HepG2 (cell line): Measurements from ENCODE around the gene UST. TPM values are rescaled to one million over a fixed set of nuclear protein-coding genes. Genes with fewer than 3 reads are reported as not detected.

Source experiments
- ATAC-seq: fragments of 200-7000 bp; cut with Tn5 transposase; 3 replicates; pipeline ENCODE4 v1.9.1; 2020; ENCODE audit warnings: mild to moderate bottlenecking, moderate library complexity
- BruUV-seq: library from RNA; stranded (reverse); fragments of 400-500 nt; replicated peaks from 2 replicates; lab custom pipeline; 2021; lab: Mats Ljungman, UMichigan
- CTCF ChIA-PET: fragments of 300-600 bp; formaldehyde crosslinking; extraction: SDS; loops from one replicate; lab custom pipeline; 2021; ENCODE audit warnings: low total read pairs, inconsistent platforms, low intra/inter-chr PET ratio; lab: Yijun Ruan, JAX
- POLR2A ChIA-PET: fragments of 350-600 bp; sonication (Branson Sonifier 250); formaldehyde crosslinking; loops from one replicate; lab custom pipeline; 2020; ENCODE audit warnings: antibody characterized with exemption, inconsistent platforms; lab: Yijun Ruan, JAX
- DNase-seq: peaks from one replicate; pipeline ENCODE4 v3.0.0-alpha.2; 2015; ENCODE audit warnings: low spot score
- FAIRE-seq: peaks from 3 replicates; lab custom pipeline; 2011; peaks lifted over from hg19 to GRCh38; lab: Jason Lieb, UNC
- H2AFZ ChIP-seq: one replicate; pipeline ENCODE4 v1.6.1; 2011; ENCODE audit warnings: low read length, inconsistent platforms
- H3K27ac ChIP-seq: fragments of 300-600 bp; 3 replicates; pipeline ENCODE4 v1.8.0; 2011; ENCODE audit warnings: mixed run types, mild to moderate bottlenecking, mixed read lengths, low read length, inconsistent platforms; ENCODE audit not compliant: insufficient read depth; ENCODE audit errors: extremely low read length
- H3K27me3 ChIP-seq, 2 experiments: fragments of 200-600 bp in 1 of 2; 2 replicates in 1 of 2; 3 replicates in 1 of 2; pipeline versions ENCODE4 v1.6.0 to v1.8.0; 2011; ENCODE audit warnings: low read length in 2 of 2, mild to moderate bottlenecking in 2 of 2, moderate library complexity in 2 of 2, inconsistent platforms in 1 of 2; ENCODE audit not compliant: insufficient read depth in 2 of 2, control insufficient read depth in 1 of 2
- H3K36me3 ChIP-seq, 2 experiments: fragments of 200-600 bp in 1 of 2; replicated peaks in 1 of 2; 2 replicates in 1 of 2; 3 replicates in 1 of 2; pipeline versions ENCODE4 v1.5.1 to v1.8.0; 2011; ENCODE audit warnings: low read length in 2 of 2, inconsistent platforms in 1 of 2; ENCODE audit not compliant: insufficient read depth in 2 of 2, control insufficient read depth in 1 of 2
- H3K4me1 ChIP-seq: 2 replicates; pipeline ENCODE4 v1.5.1; 2012; ENCODE audit warnings: low read length, inconsistent platforms; ENCODE audit not compliant: insufficient read depth
- H3K4me2 ChIP-seq: 2 replicates; pipeline ENCODE4 v1.6.0; 2011; ENCODE audit warnings: low read depth, low read length, inconsistent platforms
- H3K4me3 ChIP-seq, 3 experiments: fragments of 200-600 bp in 1 of 3; sonication (generic), shearing (Covaris generic) in 1 of 3; replicated peaks in 1 of 3; 2 replicates each; pipeline ENCODE4 v1.5.1; 2011 to 2016; ENCODE audit warnings: low read length in 3 of 3, inconsistent platforms in 2 of 3, low read depth in 2 of 3, mild to moderate bottlenecking in 2 of 3, control low read depth in 1 of 3, mixed read lengths in 1 of 3; ENCODE audit not compliant: insufficient read depth in 1 of 3
- H3K79me2 ChIP-seq: one replicate; pipeline ENCODE4 v1.6.1; 2011; ENCODE audit warnings: low read length, inconsistent platforms; ENCODE audit not compliant: insufficient read depth
- H3K9ac ChIP-seq: 2 replicates; pipeline ENCODE4 v1.6.0; 2011; ENCODE audit warnings: mild to moderate bottlenecking, low read depth, low read length, inconsistent platforms; ENCODE audit not compliant: insufficient read depth
- H3K9me3 ChIP-seq: 2 replicates; pipeline ENCODE4 v1.5.1; 2012; ENCODE audit warnings: mild to moderate bottlenecking, low read length
- H4K20me1 ChIP-seq: 2 replicates; pipeline ENCODE4 v1.6.0; 2011; ENCODE audit warnings: inconsistent platforms, mild to moderate bottlenecking, low read length, moderate library complexity; ENCODE audit not compliant: insufficient read depth
- AKAP8 ChIP-seq: sonication (generic); formaldehyde crosslinking; IDR thresholded peaks from 2 replicates; pipeline ENCODE4 v1.5.1; 2020; ENCODE audit warnings: mild to moderate bottlenecking, missing genetic modification reagents
- ASH2L ChIP-seq: fragments of 300-600, 200-600 bp; sonication (generic); IDR thresholded peaks from 2 replicates; pipeline ENCODE4 v1.7.0; 2017; ENCODE audit warnings: low read depth, mild to moderate bottlenecking, moderate library complexity, mixed read lengths, low read length; ENCODE audit not compliant: insufficient read length
- BRCA1 ChIP-seq: sonication (generic); formaldehyde crosslinking; IDR thresholded peaks from 2 replicates; pipeline ENCODE4 v1.4.0; 2020; ENCODE audit warnings: missing genetic modification reagents
- DZIP1 ChIP-seq: sonication (generic); formaldehyde crosslinking; IDR thresholded peaks from 2 replicates; pipeline ENCODE4 v1.5.0; 2020; ENCODE audit warnings: mild to moderate bottlenecking, missing genetic modification reagents
- HNRNPL ChIP-seq: fragments of 200-400 bp; formaldehyde crosslinking; IDR thresholded peaks from 2 replicates; pipeline ENCODE4 v1.6.1; 2017; ENCODE audit warnings: mild to moderate bottlenecking, low read depth, low read length
- HOXA5 ChIP-seq: sonication (generic); formaldehyde crosslinking; IDR thresholded peaks from 2 replicates; pipeline ENCODE4 v1.4.0; 2020; ENCODE audit warnings: missing genetic modification reagents
- PAX8 ChIP-seq: sonication (generic); formaldehyde crosslinking; IDR thresholded peaks from 2 replicates; pipeline ENCODE4 v1.8.0; 2022; ENCODE audit warnings: mild to moderate bottlenecking, missing genetic modification reagents, borderline replicate concordance
- SAP130 ChIP-seq: IDR thresholded peaks from 2 replicates; pipeline ENCODE4 v1.6.1; 2016; ENCODE audit warnings: low read depth
- ZNF546 ChIP-seq: sonication (generic); formaldehyde crosslinking; conservative IDR thresholded peaks from 2 replicates; pipeline ENCODE4 v1.8.1; 2023; ENCODE audit warnings: mild to moderate bottlenecking, missing genetic modification reagents
- WGBS: methylation state at CpG from one replicate; pipeline ENCODE4 v1.1.6; 2017; ENCODE audit warnings: low lambda C conversion rate; 5-methylcytosine and 5-hydroxymethylcytosine counted together
- in situ Hi-C: cut with HindIII; loops from 2 replicates; pipeline ENCODE4 v1.10.0; 2017; ENCODE audit warnings: low pct_unique_long_range_greater_than_20kb; ENCODE audit not compliant: extremely low pct_ligation_motif_present
- intact Hi-C: fragments of 100-400 bp; cut with micrococcal nuclease; formaldehyde crosslinking; loops from one replicate; pipeline ENCODE4 v1.10.0; 2022; ENCODE audit not compliant: unreplicated experiment
- polyA plus RNA-seq, 8 experiments: library from polyadenylated mRNA; depleted of rRNA in 3 of 8; stranded (reverse) in 7 of 8; unstranded in 1 of 8; fragments of >200 nt; fragmentation: Illumina TruSeq in 4 of 8; extraction: Trizol in 4 of 8; gene quantifications; 2 replicates each; pipeline versions ENCODE4 v1.2.1 to v1.2.3, GENCODE V29; 2011 to 2016; ENCODE audit warnings: low read depth in 4 of 8, missing spikeins in 1 of 8, mixed read lengths in 1 of 8; ENCODE audit not compliant: insufficient read depth in 1 of 8
- total RNA-seq, 5 experiments: library from RNA; depleted of rRNA; stranded (reverse); fragments of >200 nt; fragmentation: Illumina TruSeq; extraction: Trizol; gene quantifications; 2 replicates each; pipeline ENCODE4 v1.2.3, GENCODE V29; 2016; ENCODE audit warnings: low read depth in 1 of 5
- TF ChIP-seq, protein P1 (sequence below): sonication (generic); formaldehyde crosslinking; IDR thresholded peaks from 2 replicates; pipeline ENCODE4 v1.4.0; 2020; ENCODE audit warnings: missing genetic modification reagents
- TF ChIP-seq, protein P2 (sequence below), 2 experiments: sonication (generic) in 1 of 2; formaldehyde crosslinking in 1 of 2; IDR thresholded peaks; 2 replicates each; pipeline versions ENCODE4 v1.5.1 to v1.6.1; 2011 to 2020; ENCODE audit warnings: borderline replicate concordance in 1 of 2, low read depth in 1 of 2, low read length in 1 of 2, mild to moderate bottlenecking in 1 of 2, missing genetic modification reagents in 1 of 2, moderate library complexity in 1 of 2

The UST gene
- total and polyA plus RNA-seq, 2 of the 13 experiments (the other 11 are each of a cell fraction or from before 2014, with no cell fraction given) = 0.27 TPM; not detected in 1

- H4K20me1 ChIP-seq = no peaks in the 10 kb centered on the region
- no peak overlapping the region for H3K4me2 ChIP-seq
- no TSS peak for BruUV-seq
- no peaks in the 10 kb centered on the region for H3K9me3 ChIP-seq
- no peaks in the 10 kb centered on the region for H3K36me3 ChIP-seq
- H3K9ac ChIP-seq = no peak overlapping the region
- H3K4me1 ChIP-seq = peaks cover 59% of the 10 kb centered on the region
- TF ChIP-seq ASH2L = no peak
- no peak for TF ChIP-seq DZIP1 (CRISPR knock-in tag)
- TF ChIP-seq SAP130 (CRISPR knock-in tag) = no peak
- DNase-seq = no peak
- H3K27me3 ChIP-seq = no peaks in the 10 kb centered on the region
- no peak overlapping the region for H2AFZ ChIP-seq
- FAIRE-seq = no peak
- H3K27ac ChIP-seq = no peak overlapping the region
- no peak for ATAC-seq
- 55% methylated on average over 7 of the region's 7 CpGs for WGBS
- CTCF ChIA-PET = no interaction called here
- intact Hi-C loops = no loop called here
- in situ Hi-C loops = no loop called here
- H3K4me3 ChIP-seq = no peak overlapping the region
- POLR2A ChIA-PET = interaction anchor here (1.4 kb wide), 1 partner anchor 32 kb away, joined by 3 read pairs; no protein-coding TSS in a partner anchor
- no peaks in the 10 kb centered on the region for H3K79me2 ChIP-seq
Observed at GRCh38 chr6:149064660-149065015, 317.8 kb downstream of the UST start.

- H3K4me2 ChIP-seq = no peak overlapping the region
- no peaks in the 10 kb centered on the region for H3K27me3 ChIP-seq
- H2AFZ ChIP-seq = no peak overlapping the region
- H3K9me3 ChIP-seq = no peaks in the 10 kb centered on the region
- ChIA-PET CTCF (no interaction called here), POLR2A (interaction anchor here (1.4 kb wide), 1 partner anchor 32 kb away, joined by 3 read pairs; no protein-coding TSS in a partner anchor)
- no peak overlapping the region for H3K4me3 ChIP-seq
- no peaks in the 10 kb centered on the region for H3K79me2 ChIP-seq
- WGBS = 57% methylated on average over 4 of the region's 4 CpGs
- no peak for DNase-seq
- H3K9ac ChIP-seq = no peak overlapping the region
- FAIRE-seq = no peak
- H3K27ac ChIP-seq = no peak overlapping the region
- no TSS peak for BruUV-seq
- in situ Hi-C loops = no loop called here
- H4K20me1 ChIP-seq = no peaks in the 10 kb centered on the region
- ATAC-seq = no peak
- intact Hi-C loops = no loop called here
- no peaks in the 10 kb centered on the region for H3K36me3 ChIP-seq
- H3K4me1 ChIP-seq = peaks cover 54% of the 10 kb centered on the region
- TF ChIP-seq, protein P1, sequence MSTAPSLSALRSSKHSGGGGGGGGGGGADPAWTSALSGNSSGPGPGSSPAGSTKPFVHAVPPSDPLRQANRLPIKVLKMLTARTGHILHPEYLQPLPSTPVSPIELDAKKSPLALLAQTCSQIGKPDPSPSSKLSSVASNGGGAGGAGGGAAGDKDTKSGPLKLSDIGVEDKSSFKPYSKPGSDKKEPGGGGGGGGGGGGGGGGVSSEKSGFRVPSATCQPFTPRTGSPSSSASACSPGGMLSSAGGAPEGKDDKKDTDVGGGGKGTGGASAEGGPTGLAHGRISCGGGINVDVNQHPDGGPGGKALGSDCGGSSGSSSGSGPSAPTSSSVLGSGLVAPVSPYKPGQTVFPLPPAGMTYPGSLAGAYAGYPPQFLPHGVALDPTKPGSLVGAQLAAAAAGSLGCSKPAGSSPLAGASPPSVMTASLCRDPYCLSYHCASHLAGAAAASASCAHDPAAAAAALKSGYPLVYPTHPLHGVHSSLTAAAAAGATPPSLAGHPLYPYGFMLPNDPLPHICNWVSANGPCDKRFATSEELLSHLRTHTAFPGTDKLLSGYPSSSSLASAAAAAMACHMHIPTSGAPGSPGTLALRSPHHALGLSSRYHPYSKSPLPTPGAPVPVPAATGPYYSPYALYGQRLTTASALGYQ (CRISPR knock-in tag) = no peak
- no peak for TF ChIP-seq ZNF546 (CRISPR knock-in tag)
- no peak for TF ChIP-seq PAX8 (CRISPR knock-in tag)
- no peak for TF ChIP-seq BRCA1 (CRISPR knock-in tag)
- TF ChIP-seq AKAP8 (CRISPR knock-in tag) = no peak
- no peak for TF ChIP-seq HOXA5 (CRISPR knock-in tag)
- no peak for TF ChIP-seq HNRNPL
- TF ChIP-seq, protein P2, sequence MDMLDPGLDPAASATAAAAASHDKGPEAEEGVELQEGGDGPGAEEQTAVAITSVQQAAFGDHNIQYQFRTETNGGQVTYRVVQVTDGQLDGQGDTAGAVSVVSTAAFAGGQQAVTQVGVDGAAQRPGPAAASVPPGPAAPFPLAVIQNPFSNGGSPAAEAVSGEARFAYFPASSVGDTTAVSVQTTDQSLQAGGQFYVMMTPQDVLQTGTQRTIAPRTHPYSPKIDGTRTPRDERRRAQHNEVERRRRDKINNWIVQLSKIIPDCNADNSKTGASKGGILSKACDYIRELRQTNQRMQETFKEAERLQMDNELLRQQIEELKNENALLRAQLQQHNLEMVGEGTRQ (IDR thresholded peaks at IDR 0.05; ENCODE audit: low read depth, low read length) = no peak
- TF ChIP-seq, protein P2 (CRISPR knock-in tag; IDR thresholded peaks at IDR 0.05; ENCODE audit: borderline replicate concordance) = no peak
Observed at GRCh38 chr6:149065121-149065520, 318.3 kb downstream of the UST start.
